IPS DF 6.9 (cell line): ENCODE data around the gene CYB561D1.
"Not testable (repeated sequence)": the region's sequence is repeated elsewhere in the genome, so short reads cannot be mapped to it uniquely, and the experiment has no call there.

Source experiments
- DNase-seq: peaks from one replicate; pipeline ENCODE4 v3.0.0-alpha.2; 2013; ENCODE audit warnings: low read depth, low spot score
- H3K27ac ChIP-seq: one replicate; pipeline ENCODE4 v1.5.1; 2013; ENCODE audit warnings: low read length, control low read depth
- H3K27me3 ChIP-seq: 2 replicates; pipeline ENCODE4 v1.6.1; 2013; ENCODE audit warnings: mild to moderate bottlenecking, low read length; ENCODE audit not compliant: control insufficient read depth, insufficient read depth
- H3K36me3 ChIP-seq: 2 replicates; pipeline ENCODE4 v1.6.1; 2013; ENCODE audit warnings: low read length; ENCODE audit not compliant: control insufficient read depth, insufficient read depth
- H3K4me1 ChIP-seq: 2 replicates; pipeline ENCODE4 v1.6.1; 2013; ENCODE audit warnings: low read length; ENCODE audit not compliant: control insufficient read depth, insufficient read depth
- H3K4me3 ChIP-seq: 2 replicates; pipeline ENCODE4 v1.5.1; 2013; ENCODE audit warnings: mild to moderate bottlenecking, low read length
- H3K9me3 ChIP-seq: 2 replicates; pipeline ENCODE4 v1.6.1; 2013; ENCODE audit warnings: low read length, inconsistent platforms; ENCODE audit not compliant: control insufficient read depth, insufficient read depth
- WGBS: extraction: QIAGEN DNeasy Blood & Tissue Kit; methylation state at CpG from one replicate; pipeline ENCODE4 v1.1.7; 2013; ENCODE audit warnings: mixed read lengths, missing lambda C conversion rate; ENCODE audit not compliant: insufficient read length, insufficient coverage; 5-methylcytosine and 5-hydroxymethylcytosine counted together

Gene CYB561D1

GRCh38 chr1:109468061-109468460 lies 25.8 kb upstream of the CYB561D1 start:
- Histone ChIP-seq H3K4me1 (no peaks in the 10 kb centered on the region), H3K4me3 (no peak overlapping the region), H3K27ac (no peak overlapping the region), H3K27me3 (peaks cover 13% of the 10 kb centered on the region; the same call in 1 of the 2 replicates), H3K9me3 (no peaks in the 10 kb centered on the region), H3K36me3 (no peaks in the 10 kb centered on the region)
- no peak for DNase-seq
- no CpG with 5 or more reads among the region's 1 CpG for WGBS

GRCh38 chr1:109468903-109469302 lies 25.0 kb upstream of the CYB561D1 start:
- Histone ChIP-seq H3K36me3 (no peaks in the 10 kb centered on the region), H3K9me3 (no peaks in the 10 kb centered on the region), H3K4me1 (no peaks in the 10 kb centered on the region; the same call in 1 of the 2 replicates), H3K4me3 (no peak overlapping the region), H3K27ac (no peak overlapping the region), H3K27me3 (peaks cover 13% of the 10 kb centered on the region; the same call in 1 of the 2 replicates)
- no peak for DNase-seq
- WGBS = no CpG with 5 or more reads among the region's 2 CpGs

- no CpG with 5 or more reads among the region's 6 CpGs for WGBS
- Histone ChIP-seq H3K4me1 (no peaks in the 10 kb centered on the region; the same call in 1 of the 2 replicates), H3K27me3 (peaks cover 11% of the 10 kb centered on the region; the same call in 1 of the 2 replicates), H3K4me3 (no peak overlapping the region), H3K9me3 (no peaks in the 10 kb centered on the region), H3K36me3 (no peaks in the 10 kb centered on the region), H3K27ac (no peak overlapping the region)
- DNase-seq = no peak
These were observed 23.6 kb upstream of the CYB561D1 start for GRCh38 chr1:109470245-109470644.

- DNase-seq = no peak
- Histone ChIP-seq H3K27ac (no peak overlapping the region), H3K9me3 (no peaks in the 10 kb centered on the region), H3K27me3 (peaks cover under 1% of the 10 kb centered on the region; the same call in 1 of the 2 replicates), H3K36me3 (no peaks in the 10 kb centered on the region), H3K4me3 (no peak overlapping the region), H3K4me1 (no peaks in the 10 kb centered on the region; the same call in 1 of the 2 replicates)
- no CpG with 5 or more reads among the region's 3 CpGs for WGBS
These were observed 21.1 kb upstream of the CYB561D1 start for GRCh38 chr1:109472779-109473178.

- not testable (repeated sequence) for H3K4me3 ChIP-seq, H3K27ac ChIP-seq, H3K9me3 ChIP-seq, H3K36me3 ChIP-seq, DNase-seq, H3K27me3 ChIP-seq, H3K4me1 ChIP-seq
- no CpG with 5 or more reads among the region's 12 CpGs for WGBS
These were observed 20.4 kb upstream of the CYB561D1 start for GRCh38 chr1:109473284-109474057.

- DNase-seq = no peak
- Histone ChIP-seq H3K27me3 (no peaks in the 10 kb centered on the region), H3K36me3 (no peaks in the 10 kb centered on the region), H3K9me3 (no peaks in the 10 kb centered on the region), H3K4me1 (peaks cover 4% of the 10 kb centered on the region; the same call in 1 of the 2 replicates), H3K27ac (no peak overlapping the region), H3K4me3 (no peak overlapping the region)
- no CpG with 5 or more reads among the region's 1 CpG for WGBS
These were observed 19.2 kb upstream of the CYB561D1 start for GRCh38 chr1:109474697-109475096.

- Histone ChIP-seq H3K4me1 (peaks cover 4% of the 10 kb centered on the region; the same call in 1 of the 2 replicates), H3K27me3 (no peaks in the 10 kb centered on the region), H3K4me3 (no peak overlapping the region), H3K27ac (no peak overlapping the region), H3K9me3 (no peaks in the 10 kb centered on the region), H3K36me3 (no peaks in the 10 kb centered on the region)
- WGBS = no CpG with 5 or more reads among the region's 9 CpGs
- DNase-seq = no peak
These were observed 18.6 kb upstream of the CYB561D1 start for GRCh38 chr1:109475261-109475660.

- Histone ChIP-seq H3K36me3 (no peaks in the 10 kb centered on the region), H3K9me3 (no peaks in the 10 kb centered on the region), H3K4me1 (peaks cover 4% of the 10 kb centered on the region; the same call in 1 of the 2 replicates), H3K4me3 (no peak overlapping the region), H3K27ac (no peak overlapping the region), H3K27me3 (no peaks in the 10 kb centered on the region)
- no peak for DNase-seq
- no CpG with 5 or more reads among the region's 8 CpGs for WGBS
These were observed 17.1 kb upstream of the CYB561D1 start for GRCh38 chr1:109476825-109477224.

GRCh38 chr1:109477821-109478220 lies 16.1 kb upstream of the CYB561D1 start:
- Histone ChIP-seq H3K27me3 (no peaks in the 10 kb centered on the region), H3K27ac (no peak overlapping the region), H3K36me3 (no peaks in the 10 kb centered on the region), H3K4me3 (no peak overlapping the region), H3K4me1 (peaks cover 4% of the 10 kb centered on the region; the same call in 1 of the 2 replicates), H3K9me3 (no peaks in the 10 kb centered on the region)
- no peak for DNase-seq
- no CpG with 5 or more reads among the region's 6 CpGs for whole genome bisulfite sequencing

GRCh38 chr1:109478806-109479205 lies 15.1 kb upstream of the CYB561D1 start:
- WGBS = no CpG with 5 or more reads among the region's 7 CpGs
- Histone ChIP-seq H3K27ac (no peak overlapping the region), H3K9me3 (no peaks in the 10 kb centered on the region), H3K4me1 (0 out of 2 replicates have a peak, but pooled peaks cover 4% of the 10 kb centered on the region), H3K4me3 (no peak overlapping the region), H3K27me3 (no peaks in the 10 kb centered on the region), H3K36me3 (no peaks in the 10 kb centered on the region)
- DNase-seq = no peak
